SKM-1 (cell line): ENCODE measurements around the gene EHMT2.
"Not testable (repeated sequence)": the region's sequence is repeated elsewhere in the genome, so short reads cannot be mapped to it uniquely, and the experiment has no call there.

Source experiments
- DNase-seq: peaks from one replicate; lab custom pipeline; 2025; ENCODE audit not compliant: unreplicated experiment; lab: John Stamatoyannopoulos, UW

EHMT2 gene

DNA sequence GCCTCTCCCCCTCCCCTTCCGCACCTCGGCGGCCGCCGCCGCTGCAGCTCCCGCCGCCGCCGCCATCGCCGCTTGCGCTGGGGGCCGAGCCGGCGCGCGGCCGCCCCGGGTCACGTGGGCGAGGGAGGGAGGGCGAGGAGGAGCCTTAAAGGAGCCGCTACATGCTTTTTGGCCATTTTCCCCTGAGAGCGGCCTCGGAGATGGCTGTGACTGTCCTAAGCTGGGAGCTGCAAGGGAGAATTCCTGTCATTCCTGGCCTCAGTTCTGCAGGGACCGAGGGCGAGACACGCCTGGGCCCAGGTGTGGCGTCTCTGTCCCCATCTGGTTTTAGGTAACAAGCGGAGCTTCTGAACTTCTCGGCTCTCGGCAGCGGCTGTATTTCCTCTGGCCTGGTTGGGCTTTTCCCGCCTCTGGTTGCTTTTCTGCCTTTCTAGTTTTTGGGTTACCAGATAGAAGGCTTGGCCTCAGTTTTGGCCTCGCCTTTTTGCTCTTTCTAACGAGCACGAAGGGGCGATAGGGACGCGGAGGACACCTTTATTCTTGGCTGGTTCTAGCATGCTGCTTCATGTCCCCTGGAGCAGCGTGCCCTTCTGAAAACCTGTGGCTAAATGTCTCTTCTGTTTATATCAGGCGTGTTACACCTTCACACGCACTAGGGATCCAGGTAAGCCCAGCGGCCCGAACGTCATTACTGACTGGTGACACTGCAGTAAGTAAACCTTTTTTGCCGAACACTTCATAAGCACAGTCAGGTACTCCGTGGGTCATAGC lies at the start of gene EHMT2:
Gene EHMT2, minus strand, starts transcription at position 87 of the 771 bp plus-strand sequence. Its CDS starts 21 bp downstream, at position 66.
- DNase-seq = peak; percentile 64

DNA sequence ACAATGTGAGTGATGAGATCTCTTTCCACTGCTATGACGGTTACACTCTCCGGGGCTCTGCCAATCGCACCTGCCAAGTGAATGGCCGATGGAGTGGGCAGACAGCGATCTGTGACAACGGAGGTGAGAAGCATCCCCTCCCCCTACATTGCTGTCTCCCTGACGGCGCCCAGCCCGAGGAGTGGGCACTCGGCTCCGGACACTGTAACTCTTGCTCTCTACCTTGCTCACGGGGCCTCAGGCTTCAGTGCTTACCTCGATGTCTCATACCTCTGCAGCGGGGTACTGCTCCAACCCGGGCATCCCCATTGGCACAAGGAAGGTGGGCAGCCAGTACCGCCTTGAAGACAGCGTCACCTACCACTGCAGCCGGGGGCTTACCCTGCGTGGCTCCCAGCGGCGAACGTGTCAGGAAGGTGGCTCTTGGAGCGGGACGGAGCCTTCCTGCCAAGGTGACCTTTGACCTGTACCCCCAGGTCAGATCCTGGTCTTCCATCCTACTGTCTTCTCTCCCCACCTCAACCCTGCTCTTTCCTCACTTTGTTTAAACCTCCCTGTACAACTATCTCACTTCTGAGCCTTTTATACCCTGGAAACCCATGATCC lies 49.7 kb upstream of the EHMT2 start:
- no peak for DNase-seq

DNA sequence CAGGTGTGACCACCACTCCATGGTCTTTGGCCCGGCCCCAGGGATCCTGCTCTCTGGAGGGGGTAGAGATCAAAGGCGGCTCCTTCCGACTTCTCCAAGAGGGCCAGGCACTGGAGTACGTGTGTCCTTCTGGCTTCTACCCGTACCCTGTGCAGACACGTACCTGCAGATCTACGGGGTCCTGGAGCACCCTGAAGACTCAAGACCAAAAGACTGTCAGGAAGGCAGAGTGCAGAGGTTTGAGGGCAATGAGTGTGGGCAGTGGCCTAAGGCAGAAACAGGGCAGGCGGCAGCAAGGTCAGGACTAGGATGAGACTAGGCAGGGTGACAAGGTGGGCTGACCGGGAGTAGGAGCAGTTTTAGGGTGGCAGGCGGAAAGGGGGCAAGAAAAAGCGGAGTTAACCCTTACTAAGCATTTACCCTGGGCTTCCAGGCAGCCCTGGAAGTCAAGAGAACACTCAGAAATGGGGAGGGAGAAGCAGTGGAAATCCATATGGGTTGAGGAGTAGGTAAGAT lies 48.9 kb upstream of the EHMT2 start:
- DNase-seq = no peak

DNA sequence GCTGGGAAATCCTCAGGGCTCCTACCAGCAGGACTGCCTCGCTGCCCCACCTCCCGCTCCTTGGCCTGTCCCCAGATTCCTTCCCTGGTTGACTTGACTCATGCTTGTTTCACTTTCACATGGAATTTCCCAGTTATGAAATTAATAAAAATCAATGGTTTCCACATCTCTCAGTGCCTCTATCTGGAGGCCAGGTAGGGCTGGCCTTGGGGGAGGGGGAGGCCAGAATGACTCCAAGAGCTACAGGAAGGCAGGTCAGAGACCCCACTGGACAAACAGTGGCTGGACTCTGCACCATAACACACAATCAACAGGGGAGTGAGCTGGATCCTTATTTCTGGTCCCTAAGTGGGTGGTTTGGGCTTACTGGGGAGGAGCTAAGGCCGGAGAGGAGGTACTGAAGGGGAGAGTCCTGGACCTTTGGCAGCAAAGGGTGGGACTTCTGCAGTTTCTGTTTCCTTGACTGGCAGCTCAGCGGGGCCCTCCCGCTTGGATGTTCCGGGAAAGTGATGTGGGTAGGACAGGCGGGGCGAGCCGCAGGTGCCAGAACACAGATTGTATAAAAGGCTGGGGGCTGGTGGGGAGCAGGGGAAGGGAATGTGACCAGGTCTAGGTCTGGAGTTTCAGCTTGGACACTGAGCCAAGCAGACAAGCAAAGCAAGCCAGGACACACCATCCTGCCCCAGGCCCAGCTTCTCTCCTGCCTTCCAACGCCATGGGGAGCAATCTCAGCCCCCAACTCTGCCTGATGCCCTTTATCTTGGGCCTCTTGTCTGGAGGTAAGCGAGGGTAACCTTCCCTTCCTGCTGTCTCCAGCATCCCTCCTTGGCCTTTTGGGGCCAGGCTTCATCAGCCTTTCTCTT lies 48.2 kb upstream of the EHMT2 start, which contains the start of gene CFB:
Gene CFB, plus strand, starts transcription at position 589 of the 863 bp plus-strand sequence. Its CDS starts 127 bp downstream, at position 716.
- DNase-seq = no peak

DNA sequence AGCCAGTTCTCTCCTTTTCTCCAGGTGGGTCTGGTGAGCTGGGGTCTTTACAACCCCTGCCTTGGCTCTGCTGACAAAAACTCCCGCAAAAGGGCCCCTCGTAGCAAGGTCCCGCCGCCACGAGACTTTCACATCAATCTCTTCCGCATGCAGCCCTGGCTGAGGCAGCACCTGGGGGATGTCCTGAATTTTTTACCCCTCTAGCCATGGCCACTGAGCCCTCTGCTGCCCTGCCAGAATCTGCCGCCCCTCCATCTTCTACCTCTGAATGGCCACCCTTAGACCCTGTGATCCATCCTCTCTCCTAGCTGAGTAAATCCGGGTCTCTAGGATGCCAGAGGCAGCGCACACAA lies 47.6 kb upstream of the EHMT2 start:
- DNase-seq = no peak

DNA sequence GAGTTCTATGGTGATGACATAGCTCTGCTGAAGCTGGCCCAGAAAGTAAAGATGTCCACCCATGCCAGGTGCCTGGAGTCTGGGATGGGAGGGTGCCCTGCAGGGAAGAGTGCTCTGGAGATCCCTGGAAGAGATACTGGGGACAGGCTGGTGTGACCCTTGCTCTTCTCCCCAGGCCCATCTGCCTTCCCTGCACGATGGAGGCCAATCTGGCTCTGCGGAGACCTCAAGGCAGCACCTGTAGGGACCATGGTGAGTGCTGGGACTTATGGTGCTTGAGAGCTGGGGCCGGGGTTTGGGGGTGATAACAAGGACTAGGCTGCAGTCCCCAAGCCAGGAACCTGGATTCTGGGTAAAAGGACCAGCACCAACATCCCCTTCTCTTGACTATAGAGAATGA lies 46.2 kb upstream of the EHMT2 start:
- no peak for DNase-seq

DNA sequence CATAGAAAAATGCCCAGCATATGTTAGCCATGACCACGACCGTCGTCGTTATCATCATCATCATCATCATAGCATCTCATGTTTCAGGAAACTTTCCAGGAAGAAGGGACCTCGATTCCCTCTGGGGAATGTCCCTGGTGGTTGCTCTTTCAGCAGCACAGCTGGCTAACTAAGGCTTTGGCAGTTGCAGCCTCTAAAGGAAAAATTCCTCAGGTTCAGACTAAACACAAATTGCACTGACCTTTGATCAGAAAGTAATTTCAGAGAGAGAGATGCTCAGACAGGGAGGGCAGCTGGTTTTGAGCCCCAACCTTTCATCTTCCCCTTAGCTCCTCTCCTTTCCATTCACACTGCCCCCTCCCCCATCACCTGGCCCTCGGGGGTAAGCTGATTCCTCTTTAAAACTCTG lies 42.8 kb upstream of the EHMT2 start:
- DNase-seq = no peak

DNA sequence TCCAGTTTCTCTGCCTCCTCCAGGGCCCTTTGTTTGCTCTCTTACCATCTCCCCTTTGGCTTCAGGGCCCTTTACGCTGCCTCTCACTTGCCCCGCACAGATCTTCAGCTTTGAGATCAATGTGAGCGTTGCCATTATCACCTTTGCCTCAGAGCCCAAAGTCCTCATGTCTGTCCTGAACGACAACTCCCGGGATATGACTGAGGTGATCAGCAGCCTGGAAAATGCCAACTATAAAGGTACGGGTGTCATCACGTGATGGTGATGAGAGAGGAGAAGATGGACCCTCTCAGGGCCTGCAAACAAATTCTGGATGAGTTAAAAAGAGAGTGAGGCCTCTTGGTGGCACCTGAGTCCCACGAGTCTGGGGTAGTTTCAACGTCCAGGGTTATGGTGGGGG lies 38.3 kb upstream of the EHMT2 start:
- DNase-seq = no peak

DNA sequence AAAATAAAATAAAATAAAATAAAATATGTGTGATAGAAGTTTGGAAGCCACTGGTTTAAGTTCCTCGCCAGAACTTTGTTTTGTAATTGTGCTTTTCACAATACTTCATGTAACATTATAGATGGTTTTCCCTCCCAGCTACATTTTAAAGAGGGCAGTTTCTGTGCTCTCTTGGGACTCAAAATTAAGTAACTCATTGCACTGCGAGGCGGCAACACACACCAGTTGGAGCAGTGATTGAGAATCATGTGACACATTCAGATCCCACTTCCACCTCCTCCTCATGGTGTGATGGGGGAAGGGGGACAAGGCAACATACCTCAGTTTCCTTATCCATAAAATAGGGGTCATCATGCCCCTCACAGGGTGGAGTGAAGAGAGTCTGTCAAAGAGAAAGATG lies 37.5 kb upstream of the EHMT2 start:
- no peak for DNase-seq

DNA sequence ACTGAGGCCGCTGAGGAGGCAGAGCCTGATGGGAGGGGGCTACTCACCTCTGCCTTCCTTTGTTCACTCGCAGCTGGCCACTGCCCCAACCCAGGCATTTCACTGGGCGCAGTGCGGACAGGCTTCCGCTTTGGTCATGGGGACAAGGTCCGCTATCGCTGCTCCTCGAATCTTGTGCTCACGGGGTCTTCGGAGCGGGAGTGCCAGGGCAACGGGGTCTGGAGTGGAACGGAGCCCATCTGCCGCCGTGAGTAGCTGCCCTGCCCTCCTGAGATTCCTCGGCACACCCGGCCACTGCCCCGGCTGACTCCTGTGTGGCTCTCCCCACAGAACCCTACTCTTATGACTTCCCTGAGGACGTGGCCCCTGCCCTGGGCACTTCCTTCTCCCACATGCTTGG lies 36.0 kb upstream of the EHMT2 start:
- no peak for DNase-seq

DNA sequence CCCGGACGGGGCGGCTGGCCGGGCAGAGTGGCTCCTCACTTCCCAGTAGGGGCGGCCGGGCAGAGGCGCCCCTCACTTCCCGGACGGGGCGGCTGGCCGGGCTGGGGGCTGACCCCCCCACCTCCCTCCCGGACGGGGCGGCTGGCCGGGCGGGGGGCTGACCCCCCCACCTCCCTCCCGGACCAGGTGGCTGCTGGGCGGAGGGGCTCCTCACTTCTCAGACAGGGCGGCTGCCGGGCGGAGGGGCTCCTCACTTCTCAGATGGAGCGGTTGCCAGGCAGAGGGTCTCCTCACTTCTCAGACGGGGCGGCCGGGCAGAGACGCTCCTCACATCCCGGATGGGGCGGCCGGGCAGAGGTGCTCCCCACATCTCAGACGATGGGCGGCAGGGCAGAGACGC lies 34.6 kb upstream of the EHMT2 start:
- not testable (repeated sequence) for DNase-seq

DNA sequence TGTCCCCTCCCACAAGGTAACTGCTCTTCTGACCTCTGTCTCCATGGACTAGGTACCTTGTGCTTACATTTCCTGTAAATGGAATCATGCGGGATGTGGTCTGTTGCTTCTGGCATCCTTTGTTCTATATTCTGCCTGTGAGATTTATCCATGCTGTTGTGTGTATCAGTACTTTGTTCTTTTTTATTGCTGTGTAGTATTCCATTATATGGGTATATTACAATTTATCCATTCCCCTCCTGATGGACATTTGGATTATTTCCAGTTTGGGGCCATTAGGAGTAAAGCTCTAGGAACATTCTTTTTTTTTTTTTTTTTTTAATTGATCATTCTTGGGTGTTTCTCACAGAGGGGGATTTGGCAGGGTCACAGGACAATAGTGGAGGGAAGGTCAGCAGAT lies 33.5 kb upstream of the EHMT2 start:
- DNase-seq = no peak

DNA sequence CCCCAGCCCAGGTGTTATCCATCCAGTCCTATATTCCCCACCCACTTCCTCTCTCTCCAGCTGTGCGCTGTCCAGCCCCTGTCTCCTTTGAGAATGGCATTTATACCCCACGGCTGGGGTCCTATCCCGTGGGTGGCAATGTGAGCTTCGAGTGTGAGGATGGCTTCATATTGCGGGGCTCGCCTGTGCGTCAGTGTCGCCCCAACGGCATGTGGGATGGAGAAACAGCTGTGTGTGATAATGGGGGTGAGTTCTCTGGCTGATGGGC lies 31.1 kb upstream of the EHMT2 start:
- no peak for DNase-seq

DNA sequence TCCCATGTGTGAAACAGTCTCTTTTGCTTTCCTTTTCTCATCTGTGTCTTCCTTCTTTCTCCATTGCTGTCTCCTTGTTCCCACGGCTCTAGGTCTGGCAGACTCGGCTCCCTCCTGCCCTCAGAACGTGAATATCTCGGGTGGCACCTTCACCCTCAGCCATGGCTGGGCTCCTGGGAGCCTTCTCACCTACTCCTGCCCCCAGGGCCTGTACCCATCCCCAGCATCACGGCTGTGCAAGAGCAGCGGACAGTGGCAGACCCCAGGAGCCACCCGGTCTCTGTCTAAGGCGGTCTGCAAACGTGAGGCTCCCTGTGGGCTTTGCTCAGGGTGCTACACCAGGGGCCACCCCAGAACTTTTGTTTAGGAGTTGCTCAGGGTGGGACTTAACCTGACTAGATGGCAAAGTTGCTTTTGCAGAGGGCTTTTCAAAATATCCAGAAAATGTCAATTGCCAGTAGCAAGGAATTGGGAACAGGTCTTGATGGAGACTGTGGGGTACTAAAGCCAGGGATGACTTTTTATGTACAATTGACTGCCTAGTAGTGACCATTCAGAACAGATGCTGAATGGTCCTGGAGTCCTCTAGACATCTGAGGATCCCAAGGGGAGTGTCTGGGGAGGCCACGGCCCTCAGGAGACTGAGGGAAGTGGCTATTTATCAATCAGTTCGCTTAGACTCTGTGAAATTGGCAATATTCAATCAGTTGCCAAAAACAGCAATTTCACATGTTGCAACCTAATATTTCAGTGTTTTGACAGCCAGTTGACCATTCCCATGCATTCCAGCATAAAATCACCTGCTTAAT lies 30.6 kb upstream of the EHMT2 start:
- DNase-seq = no peak

DNA sequence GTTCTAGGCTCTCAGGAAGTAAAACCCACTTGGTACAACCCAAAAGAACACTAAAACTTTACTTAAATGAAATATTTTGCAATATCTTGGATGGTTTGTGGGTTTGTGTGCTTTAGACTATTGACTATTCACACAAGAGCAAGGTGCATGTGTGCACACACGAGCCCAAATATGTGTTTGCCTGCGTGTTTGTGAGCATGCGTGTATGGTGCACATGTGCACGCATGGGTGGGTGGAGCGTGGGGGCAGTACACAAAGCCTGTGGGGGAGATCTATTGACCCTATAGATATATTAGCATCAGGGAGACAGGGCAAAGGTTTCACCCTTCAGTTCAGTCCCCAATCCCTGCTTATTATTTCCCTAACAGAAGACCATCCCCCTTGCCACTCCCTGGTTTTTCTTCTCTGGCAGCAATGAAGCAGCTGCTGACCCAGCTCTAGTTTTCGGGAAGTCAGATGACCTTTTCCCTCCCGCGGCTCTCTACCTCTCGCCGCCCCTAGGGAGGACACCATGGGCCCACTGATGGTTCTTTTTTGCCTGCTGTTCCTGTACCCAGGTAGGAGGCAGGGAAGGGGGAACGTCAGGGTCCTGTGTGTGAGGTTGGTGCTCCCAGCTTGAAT lies 29.9 kb upstream of the EHMT2 start, which contains the start of gene C2:
Gene C2, plus strand, starts transcription at position 476 of the 621 bp plus-strand sequence. Its CDS starts 36 bp downstream, at position 512.
- DNase-seq = no peak

DNA sequence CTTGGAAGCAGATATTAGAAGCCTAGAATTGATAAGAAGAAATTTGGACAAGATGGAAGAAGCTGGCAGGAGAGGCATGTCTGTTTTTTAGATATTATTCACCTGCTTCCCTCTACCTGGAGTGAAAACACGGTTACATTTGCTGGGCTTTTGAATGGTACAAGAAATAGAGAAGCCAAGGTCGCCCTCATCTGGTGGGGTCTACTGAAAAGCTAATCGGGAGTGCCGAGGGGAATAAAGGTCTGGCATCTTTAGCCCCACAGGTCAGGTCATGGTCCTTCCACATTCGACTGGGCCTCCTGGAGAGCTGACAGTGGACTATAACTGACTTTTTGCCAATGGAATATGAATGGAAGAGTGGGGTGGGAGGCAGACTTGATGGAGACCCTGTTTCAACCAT lies 25.4 kb upstream of the EHMT2 start:
- no peak for DNase-seq

DNA sequence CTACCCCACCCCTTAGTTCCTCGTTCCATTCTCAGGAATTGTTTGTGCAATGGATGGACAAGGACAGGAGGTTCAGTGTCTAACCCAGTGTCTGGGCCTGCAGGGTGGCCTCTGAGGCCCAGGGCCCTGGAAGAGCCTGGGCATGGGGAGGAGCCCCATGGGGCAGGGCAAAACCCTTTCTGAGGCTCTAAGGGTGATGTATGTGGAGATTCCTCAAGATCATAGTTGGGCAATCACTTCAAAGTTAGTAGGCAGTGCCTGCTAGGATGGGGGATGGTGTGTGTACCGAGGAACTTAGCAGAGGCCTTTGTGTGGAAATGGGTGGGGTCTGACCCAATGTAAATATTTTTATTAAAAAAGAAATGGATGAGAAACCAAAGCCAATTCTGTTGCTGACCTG lies 23.3 kb upstream of the EHMT2 start:
- DNase-seq = no peak

DNA sequence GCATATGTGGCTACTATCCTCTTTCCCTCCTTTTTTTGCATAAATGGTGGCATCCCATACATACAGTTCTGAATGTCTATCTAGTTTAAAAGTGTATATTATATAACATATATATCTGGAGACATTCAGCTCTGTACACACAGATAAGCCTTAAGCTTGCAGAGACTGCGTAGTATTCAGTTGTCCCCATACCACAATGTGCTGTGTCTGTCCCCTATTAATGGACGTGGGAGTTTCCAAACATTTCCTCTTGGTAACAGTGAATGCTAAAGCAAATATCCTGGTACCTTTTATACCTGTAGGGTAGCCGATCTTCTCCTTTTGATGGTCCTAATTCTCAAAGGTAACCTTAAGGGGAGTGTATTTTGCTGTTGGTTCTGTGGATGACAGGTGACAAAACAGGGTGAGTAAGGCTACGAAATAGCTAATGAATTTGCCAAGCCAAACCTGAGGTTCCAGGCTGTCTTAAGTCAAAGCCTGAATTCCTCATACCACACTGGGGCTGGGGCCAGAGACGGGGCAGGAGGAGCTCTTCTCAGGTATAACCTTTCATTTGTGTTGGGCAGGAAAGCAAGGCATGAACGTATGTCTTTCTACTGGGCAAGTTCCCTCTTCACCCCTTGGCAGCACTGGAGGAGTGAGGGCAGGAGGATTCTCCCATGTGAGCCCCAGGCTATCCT lies 22.3 kb upstream of the EHMT2 start:
- DNase-seq = no peak

DNA sequence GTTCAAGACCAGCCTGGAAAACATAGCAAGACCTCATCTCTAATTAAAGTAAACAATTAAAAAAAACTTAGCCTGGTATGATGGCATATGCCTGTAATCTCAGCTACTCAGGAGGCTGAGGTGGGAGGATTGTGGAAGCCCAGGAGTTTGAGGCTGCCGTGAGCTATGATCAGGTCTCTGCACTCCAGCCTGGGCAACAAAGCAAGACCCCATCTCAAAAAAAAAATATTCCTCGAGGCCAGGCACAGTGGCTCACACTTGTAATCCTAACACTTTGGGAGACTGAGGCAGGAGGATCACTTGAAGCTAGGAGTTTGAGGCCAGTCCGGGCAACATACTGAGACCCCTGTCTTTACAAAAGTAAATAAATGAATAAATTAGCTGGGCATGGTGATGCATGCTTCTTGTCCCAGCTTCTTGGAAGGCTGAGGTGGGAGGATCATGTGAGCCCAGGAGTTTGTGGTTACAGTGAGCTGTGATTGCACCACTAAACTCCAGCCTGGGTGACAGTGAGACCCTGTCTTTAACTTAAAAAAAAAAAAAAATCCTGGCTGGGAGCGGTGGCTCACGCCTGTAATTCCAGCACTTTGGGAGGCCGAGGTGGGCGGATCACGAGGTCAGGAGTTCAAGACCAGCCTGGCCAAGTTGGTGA lies 20.7 kb upstream of the EHMT2 start:
- no peak for DNase-seq
